Measurements from ENCODE around the gene TNFRSF19. TPM values are rescaled to one million over a fixed set of nuclear protein-coding genes. Genes with fewer than 3 reads are reported as not detected.

Gene TNFRSF19
- total and polyA plus RNA-seq, 3 donors from 2014 or later = 5.7 to 8.4 (median 6.2) TPM

GRCh38 chr13:23630349-23631093, 60.3 kb downstream of the TNFRSF19 start:
- intact Hi-C loops (cut with DNase I; ENCODE audit: low total_unique reads) = no loop called here
- H3K4me3 ChIP-seq = no peak overlapping the region
- H3K36me3 ChIP-seq (ENCODE audit: low read depth, missing control alignments) = no peaks in the 10 kb centered on the region
- 56 to 70% methylated on average over 5 of the region's 5 CpGs for WGBS, 2 donors
- no peak for TF ChIP-seq CTCF (IDR thresholded peaks at IDR 0.05)
- no peak for TF ChIP-seq POLR2A (IDR thresholded peaks at IDR 0.05)
- H3K27ac ChIP-seq = peak overlapping the region; percentile 85 to 86
- no peak for DNase-seq
- H3K4me1 ChIP-seq = peaks cover 56% of the 10 kb centered on the region
- H3K9me3 ChIP-seq = no peaks in the 10 kb centered on the region
- H3K27me3 ChIP-seq = no peaks in the 10 kb centered on the region

GRCh38 chr13:23631311-23632047, 61.3 kb downstream of the TNFRSF19 start:
- WGBS, 2 donors = 81% methylated on average over 6 of the region's 6 CpGs
- no peaks in the 10 kb centered on the region for H3K36me3 ChIP-seq (ENCODE audit: low read depth, missing control alignments)
- DNase-seq = no peak
- H3K9me3 ChIP-seq = no peaks in the 10 kb centered on the region
- H3K27ac ChIP-seq = peak overlapping the region in 1 of 2 donors; percentile 21
- peaks cover 57% of the 10 kb centered on the region for H3K4me1 ChIP-seq
- intact Hi-C loops (cut with DNase I; ENCODE audit: low total_unique reads) = no loop called here
- no peak for TF ChIP-seq POLR2A (IDR thresholded peaks at IDR 0.05)
- no peak for TF ChIP-seq CTCF (IDR thresholded peaks at IDR 0.05)
- H3K27me3 ChIP-seq = no peaks in the 10 kb centered on the region
- H3K4me3 ChIP-seq = no peak overlapping the region

GRCh38 chr13:23632048-23632582, 61.9 kb downstream of the TNFRSF19 start:
- TF ChIP-seq CTCF (IDR thresholded peaks at IDR 0.05) (no peak), POLR2A (IDR thresholded peaks at IDR 0.05) (no peak)
- peak overlapping the region in 1 of 2 donors; percentile 21 for H3K27ac ChIP-seq
- H3K4me3 ChIP-seq = no peak overlapping the region
- intact Hi-C loops (cut with DNase I; ENCODE audit: low total_unique reads) = no loop called here
- no peaks in the 10 kb centered on the region for H3K9me3 ChIP-seq
- peaks cover 55% of the 10 kb centered on the region for H3K4me1 ChIP-seq
- H3K36me3 ChIP-seq (ENCODE audit: low read depth, missing control alignments) = no peaks in the 10 kb centered on the region
- no peak for DNase-seq
- H3K27me3 ChIP-seq = no peaks in the 10 kb centered on the region
- 38 to 50% methylated on average over 1 of the region's 1 CpG for WGBS, 2 donors

GRCh38 chr13:23632741-23633140, 62.5 kb downstream of the TNFRSF19 start:
- WGBS, 2 donors = 80 to 84% methylated on average over 3 of the region's 3 CpGs
- no peaks in the 10 kb centered on the region for H3K27me3 ChIP-seq
- no peak overlapping the region for H3K4me3 ChIP-seq
- no peak for TF ChIP-seq POLR2A (IDR thresholded peaks at IDR 0.05)
- TF ChIP-seq CTCF (IDR thresholded peaks at IDR 0.05) = no peak
- no peak for DNase-seq
- no peaks in the 10 kb centered on the region for H3K36me3 ChIP-seq (ENCODE audit: low read depth, missing control alignments)
- intact Hi-C loops (cut with DNase I; ENCODE audit: low total_unique reads) = no loop called here
- H3K9me3 ChIP-seq = no peaks in the 10 kb centered on the region
- peaks cover 55% of the 10 kb centered on the region for H3K4me1 ChIP-seq
- H3K27ac ChIP-seq = no peak overlapping the region

Data from testis (tissue), 3 donors.